ENCODE results near the gene PTPRT.

Gene PTPRT

DNA sequence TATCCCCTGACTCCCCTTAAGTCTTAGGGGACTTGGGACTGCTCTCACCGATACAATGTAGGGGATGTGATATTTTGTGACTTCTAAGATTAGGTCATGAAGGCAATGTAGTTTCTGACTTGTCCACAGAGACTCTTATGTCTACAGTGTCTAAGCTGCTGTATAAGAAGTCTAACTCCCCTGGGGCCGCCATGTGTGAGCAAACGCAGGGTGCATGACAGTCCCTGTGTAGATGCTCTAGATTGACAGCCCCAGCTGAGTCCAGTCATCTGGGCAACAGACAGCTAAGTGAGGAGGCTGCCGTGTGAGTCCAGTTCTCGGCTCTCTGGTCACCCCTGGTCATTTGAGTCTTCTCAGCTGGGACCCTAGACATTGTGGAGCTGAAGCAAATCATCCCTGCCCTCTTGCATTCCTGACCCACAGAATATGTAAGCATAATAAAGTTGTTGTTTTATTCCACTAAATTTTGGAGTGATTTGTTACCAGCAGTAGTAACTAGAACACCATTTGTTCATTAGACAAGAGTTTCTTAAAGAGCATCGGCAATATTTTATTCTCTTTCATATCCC is 828.2 kb downstream of the PTPRT start:
- H3K9me3 ChIP-seq, result no peaks in the 10 kb centered on the region
- TF ChIP-seq, protein P1, sequence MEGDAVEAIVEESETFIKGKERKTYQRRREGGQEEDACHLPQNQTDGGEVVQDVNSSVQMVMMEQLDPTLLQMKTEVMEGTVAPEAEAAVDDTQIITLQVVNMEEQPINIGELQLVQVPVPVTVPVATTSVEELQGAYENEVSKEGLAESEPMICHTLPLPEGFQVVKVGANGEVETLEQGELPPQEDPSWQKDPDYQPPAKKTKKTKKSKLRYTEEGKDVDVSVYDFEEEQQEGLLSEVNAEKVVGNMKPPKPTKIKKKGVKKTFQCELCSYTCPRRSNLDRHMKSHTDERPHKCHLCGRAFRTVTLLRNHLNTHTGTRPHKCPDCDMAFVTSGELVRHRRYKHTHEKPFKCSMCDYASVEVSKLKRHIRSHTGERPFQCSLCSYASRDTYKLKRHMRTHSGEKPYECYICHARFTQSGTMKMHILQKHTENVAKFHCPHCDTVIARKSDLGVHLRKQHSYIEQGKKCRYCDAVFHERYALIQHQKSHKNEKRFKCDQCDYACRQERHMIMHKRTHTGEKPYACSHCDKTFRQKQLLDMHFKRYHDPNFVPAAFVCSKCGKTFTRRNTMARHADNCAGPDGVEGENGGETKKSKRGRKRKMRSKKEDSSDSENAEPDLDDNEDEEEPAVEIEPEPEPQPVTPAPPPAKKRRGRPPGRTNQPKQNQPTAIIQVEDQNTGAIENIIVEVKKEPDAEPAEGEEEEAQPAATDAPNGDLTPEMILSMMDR (IDR thresholded peaks at IDR 0.05), result no peak
- H3K27me3 ChIP-seq, result no peaks in the 10 kb centered on the region

DNA sequence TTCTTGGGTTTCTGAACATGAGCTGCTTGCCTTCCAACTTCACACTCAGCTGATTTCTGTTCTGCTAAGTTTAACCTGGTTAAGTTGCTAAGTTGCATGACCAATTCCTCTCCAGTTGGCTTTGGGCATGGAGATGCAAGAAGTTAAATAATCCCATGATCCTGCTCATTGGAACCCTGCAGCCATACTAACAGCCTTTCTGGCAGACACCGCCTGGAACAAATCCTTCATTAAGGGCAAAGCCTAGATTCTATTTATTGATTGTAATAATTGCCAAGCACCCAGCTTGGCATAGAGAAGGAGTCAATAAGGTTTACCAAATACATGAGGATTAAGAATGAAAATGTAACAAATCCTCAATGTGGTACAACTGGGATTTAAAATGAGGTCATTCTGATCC is 829.1 kb downstream of the PTPRT start:
- TF ChIP-seq, protein P1 (IDR thresholded peaks at IDR 0.05), result no peak
- Histone ChIP-seq H3K27ac (no peak overlapping the region), H3K9me3 (no peaks in the 10 kb centered on the region), H3K27me3 (no peaks in the 10 kb centered on the region), H3K36me3 (no peaks in the 10 kb centered on the region), H3K4me3 (ENCODE audit: low read depth in 1 of 2, low read length in 1 of 2) (no peak overlapping the region), H3K4me1 (ENCODE audit: control insufficient read depth in 1 of 2, insufficient read depth in 1 of 2, low read depth in 1 of 2, low read length in 1 of 2) (no peaks in the 10 kb centered on the region)

More for the DNA sequence above, 828.2 kb downstream of the PTPRT start:
- no peaks in the 10 kb centered on the region for H3K36me3 ChIP-seq
- H3K4me3 ChIP-seq (ENCODE audit: low read depth in 1 of 2, low read length in 1 of 2), result no peak overlapping the region
- H3K4me1 ChIP-seq (ENCODE audit: control insufficient read depth in 1 of 2, insufficient read depth in 1 of 2, low read depth in 1 of 2, low read length in 1 of 2), result no peaks in the 10 kb centered on the region
- H3K27ac ChIP-seq, result no peak overlapping the region

DNA sequence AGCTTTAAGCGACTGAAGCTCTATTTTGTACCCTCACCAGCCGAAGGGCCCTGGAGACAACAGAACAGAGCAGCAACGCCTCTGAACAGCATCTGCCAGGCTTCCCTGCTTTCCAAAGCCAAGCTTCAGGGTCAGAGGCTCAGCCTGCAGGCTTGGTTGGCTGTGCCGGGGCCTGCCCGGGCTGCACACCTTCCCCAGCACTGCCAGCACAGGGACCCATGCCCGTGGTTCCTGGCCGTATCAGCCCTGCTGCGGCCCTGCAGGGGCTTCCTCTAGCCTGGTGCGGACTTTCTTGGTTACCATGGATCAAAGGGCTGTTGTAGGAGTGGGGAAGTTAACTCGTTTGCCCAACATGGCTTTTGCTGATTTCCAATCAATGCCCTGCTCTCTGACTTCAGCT is 830.1 kb downstream of the PTPRT start:
- H3K9me3 ChIP-seq, result no peaks in the 10 kb centered on the region
- H3K4me1 ChIP-seq (ENCODE audit: control insufficient read depth in 1 of 2, insufficient read depth in 1 of 2, low read depth in 1 of 2, low read length in 1 of 2), result no peaks in the 10 kb centered on the region
- TF ChIP-seq, protein P1 (IDR thresholded peaks at IDR 0.05), result no peak
- H3K4me3 ChIP-seq (ENCODE audit: low read depth in 1 of 2, low read length in 1 of 2), result no peak overlapping the region
- H3K27ac ChIP-seq, result no peak overlapping the region
- no peaks in the 10 kb centered on the region for H3K27me3 ChIP-seq
- H3K36me3 ChIP-seq, result no peaks in the 10 kb centered on the region

DNA sequence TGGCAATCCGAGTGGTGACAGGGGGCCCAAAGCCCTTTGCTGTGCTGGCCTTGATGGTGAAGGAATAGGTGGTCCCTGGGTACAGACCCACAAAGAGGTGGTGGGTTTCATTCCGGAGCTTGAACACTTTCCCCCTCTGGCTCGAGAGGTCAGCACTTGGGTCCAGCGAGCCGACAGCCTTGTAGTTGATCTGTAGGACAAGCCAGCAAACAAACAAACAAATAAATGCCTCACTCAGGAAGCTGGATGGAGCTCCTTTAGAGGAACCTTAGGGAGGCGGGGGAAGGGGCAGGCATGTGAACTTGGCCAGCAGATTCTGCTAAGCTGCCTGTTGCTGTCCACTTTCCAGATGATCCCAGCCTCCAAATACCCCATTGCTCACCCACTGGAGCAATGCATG is 837.6 kb downstream of the PTPRT start:
- Histone ChIP-seq H3K9me3 (no peaks in the 10 kb centered on the region), H3K36me3 (no peaks in the 10 kb centered on the region)
- TF ChIP-seq, protein P1 (IDR thresholded peaks at IDR 0.05), result no peak

DNA sequence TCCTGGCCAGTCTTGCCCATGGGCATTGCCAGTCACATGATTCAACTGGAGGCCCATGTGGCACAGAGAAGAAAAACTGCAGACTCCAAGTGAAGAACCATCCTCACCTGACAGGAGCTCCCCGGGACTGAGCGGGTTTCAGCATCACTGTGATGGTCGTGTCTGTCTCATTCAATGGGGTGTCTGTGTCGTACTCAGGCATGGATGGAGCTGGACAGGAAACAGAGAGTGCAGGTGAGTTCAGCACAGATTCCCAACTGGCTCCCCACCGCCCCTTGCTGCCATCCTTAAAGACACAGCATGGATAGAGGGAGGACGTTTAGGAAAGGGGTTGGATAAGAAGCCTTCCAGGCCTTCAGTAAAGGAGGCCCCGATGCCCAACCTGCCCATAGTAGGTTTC is 839.2 kb downstream of the PTPRT start:
- no peak overlapping the region for H3K4me3 ChIP-seq (ENCODE audit: low read depth in 1 of 2, low read length in 1 of 2)
- H3K9me3 ChIP-seq, result no peaks in the 10 kb centered on the region
- H3K4me1 ChIP-seq (ENCODE audit: control insufficient read depth in 1 of 2, insufficient read depth in 1 of 2, low read depth in 1 of 2, low read length in 1 of 2), result no peaks in the 10 kb centered on the region
- H3K36me3 ChIP-seq, result no peaks in the 10 kb centered on the region
- no peak overlapping the region for H3K27ac ChIP-seq
- TF ChIP-seq, protein P1 (IDR thresholded peaks at IDR 0.05), result no peak
- no peaks in the 10 kb centered on the region for H3K27me3 ChIP-seq

More for the DNA sequence above, 837.6 kb downstream of the PTPRT start:
- Histone ChIP-seq H3K27ac (no peak overlapping the region), H3K27me3 (no peaks in the 10 kb centered on the region), H3K4me3 (ENCODE audit: low read depth in 1 of 2, low read length in 1 of 2) (no peak overlapping the region), H3K4me1 (ENCODE audit: control insufficient read depth in 1 of 2, insufficient read depth in 1 of 2, low read depth in 1 of 2, low read length in 1 of 2) (no peaks in the 10 kb centered on the region)

Measured in neutrophil (primary cell).